ENCODE results near the gene DOCK3. TPM values are rescaled to one million over a fixed set of nuclear protein-coding genes. Genes with fewer than 3 reads are reported as not detected.

Gene DOCK3
- polyA plus RNA-seq, 2 of the 4 experiments (the other 2 are of a cell fraction): 0.40 to 0.46 TPM

DNA sequence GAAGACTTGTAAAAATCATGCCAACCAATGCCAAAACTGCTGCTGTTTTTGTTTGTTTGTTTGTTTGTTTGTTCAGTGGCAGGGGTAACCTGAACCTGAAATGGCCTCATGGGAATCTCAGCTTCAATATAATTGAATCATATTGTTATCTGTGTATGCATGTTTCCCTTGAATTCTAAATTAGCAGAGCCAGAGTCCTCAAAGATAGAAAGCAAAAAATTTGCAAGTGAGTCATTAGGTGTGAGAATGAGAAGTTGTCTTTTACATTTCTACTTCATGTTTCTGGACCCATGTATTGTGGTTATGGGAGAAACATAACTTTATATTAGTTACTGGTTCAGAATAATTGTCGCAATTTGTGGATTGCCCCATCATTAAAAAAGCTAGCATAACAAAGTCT, 249.2 kb downstream of the DOCK3 start:
- Histone ChIP-seq H3K9me3 (no peaks in the 10 kb centered on the region), H3K4me3 (no peak overlapping the region), H3K4me2 (no peak overlapping the region), H3K27ac (no peak overlapping the region), H3K4me1 (no peaks in the 10 kb centered on the region)
- DNase-seq (ENCODE audit: low read depth in 1 of 2, low spot score in 1 of 2): no peak
- WGBS (ENCODE audit: missing lambda C conversion rate): 22% methylated on average over 1 of the region's 1 CpG
- ChIA-PET CTCF (interaction anchor here (1.2 kb wide), 1 partner anchor 14 kb away, joined by 3 read pairs; no protein-coding TSS in a partner anchor), POLR2A (no interaction called here)
- no peak for ATAC-seq
- no peak for FAIRE-seq
- TF ChIP-seq ZC3H11A (IDR thresholded peaks at IDR 0.05) (no peak), BHLHE40 (IDR thresholded peaks at IDR 0.05; ENCODE audit: low read depth, low read length) (no peak), MAZ (IDR thresholded peaks at IDR 0.05; ENCODE audit: borderline replicate concordance, low read depth, low read length) (no peak), CEBPB (IDR thresholded peaks at IDR 0.05) (no peak), RFX5 (IDR thresholded peaks at IDR 0.05) (no peak), MYC (IDR thresholded peaks at IDR 0.05; ENCODE audit: borderline replicate concordance, low read length) (no peak), ESRRA (IDR thresholded peaks at IDR 0.05; ENCODE audit: borderline replicate concordance, low read length) (no peak), RNF2 (IDR thresholded peaks at IDR 0.05; ENCODE audit: borderline replicate concordance, low read depth) (no peak)

DNA sequence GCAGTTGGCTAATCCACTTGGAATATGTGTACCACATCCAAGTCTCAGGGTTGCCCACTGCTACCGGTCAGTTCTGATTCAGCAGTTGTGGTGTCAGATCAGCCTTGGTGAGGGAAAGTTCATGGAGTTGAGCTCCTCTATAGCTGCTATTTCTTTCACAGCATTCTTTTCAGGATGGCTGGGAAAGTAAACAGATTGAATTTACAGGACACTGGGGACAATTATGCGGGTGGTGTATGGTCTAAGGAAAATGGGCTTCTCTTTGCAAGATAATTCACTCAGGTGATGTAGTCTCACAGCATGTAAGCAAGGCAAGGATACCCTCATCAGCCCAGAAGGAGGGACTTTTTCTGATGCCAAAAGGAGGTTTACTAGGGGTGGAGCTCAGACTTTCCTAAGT, 249.9 kb downstream of the DOCK3 start:
- H3K4me2 ChIP-seq: no peak overlapping the region
- no peak overlapping the region for H3K27ac ChIP-seq
- no peak overlapping the region for H3K4me3 ChIP-seq
- no peaks in the 10 kb centered on the region for H3K4me1 ChIP-seq
- DNase-seq (ENCODE audit: low read depth in 1 of 2, low spot score in 1 of 2) (no peak), ATAC-seq (no peak), FAIRE-seq (no peak)
- no peaks in the 10 kb centered on the region for H3K9me3 ChIP-seq
- 34% methylated on average over 2 of the region's 2 CpGs for WGBS (ENCODE audit: missing lambda C conversion rate)
- POLR2A ChIA-PET: no interaction called here
- TF ChIP-seq TP53 (CRISPR knock-in tag; IDR thresholded peaks at IDR 0.05) (no peak), HDAC2 (IDR thresholded peaks at IDR 0.05) (no peak), CBX8 (IDR thresholded peaks at IDR 0.05) (no peak), HOXB13 (CRISPR knock-in tag; IDR thresholded peaks at IDR 0.05; ENCODE audit: low read depth) (no peak), JUN (IDR thresholded peaks at IDR 0.05) (no peak), ZNF302 (CRISPR knock-in tag; IDR thresholded peaks at IDR 0.05) (no peak), MYC (IDR thresholded peaks at IDR 0.05; ENCODE audit: borderline replicate concordance, low read length) (no peak), EHMT2 (IDR thresholded peaks at IDR 0.05; ENCODE audit: low read depth) (no peak), ESRRA (IDR thresholded peaks at IDR 0.05; ENCODE audit: borderline replicate concordance, low read length) (no peak), NFE2L2 (conservative IDR thresholded peaks at IDR 0.05; ENCODE audit: low read length) (no peak), RFX5 (IDR thresholded peaks at IDR 0.05) (no peak), HEYL (CRISPR knock-in tag; IDR thresholded peaks at IDR 0.05) (no peak), KDM5A (IDR thresholded peaks at IDR 0.05) (no peak), SREBF2 (IDR thresholded peaks at IDR 0.05) (no peak), NPAS2 (CRISPR knock-in tag; IDR thresholded peaks at IDR 0.05; ENCODE audit: borderline replicate concordance) (no peak), NR3C1 (IDR thresholded peaks at IDR 0.05) (no peak)
- TF ChIP-seq, protein P1, sequence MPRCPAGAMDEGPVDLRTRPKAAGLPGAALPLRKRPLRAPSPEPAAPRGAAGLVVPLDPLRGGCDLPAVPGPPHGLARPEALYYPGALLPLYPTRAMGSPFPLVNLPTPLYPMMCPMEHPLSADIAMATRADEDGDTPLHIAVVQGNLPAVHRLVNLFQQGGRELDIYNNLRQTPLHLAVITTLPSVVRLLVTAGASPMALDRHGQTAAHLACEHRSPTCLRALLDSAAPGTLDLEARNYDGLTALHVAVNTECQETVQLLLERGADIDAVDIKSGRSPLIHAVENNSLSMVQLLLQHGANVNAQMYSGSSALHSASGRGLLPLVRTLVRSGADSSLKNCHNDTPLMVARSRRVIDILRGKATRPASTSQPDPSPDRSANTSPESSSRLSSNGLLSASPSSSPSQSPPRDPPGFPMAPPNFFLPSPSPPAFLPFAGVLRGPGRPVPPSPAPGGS (IDR thresholded peaks at IDR 0.05): no peak
- TF ChIP-seq, protein P2, sequence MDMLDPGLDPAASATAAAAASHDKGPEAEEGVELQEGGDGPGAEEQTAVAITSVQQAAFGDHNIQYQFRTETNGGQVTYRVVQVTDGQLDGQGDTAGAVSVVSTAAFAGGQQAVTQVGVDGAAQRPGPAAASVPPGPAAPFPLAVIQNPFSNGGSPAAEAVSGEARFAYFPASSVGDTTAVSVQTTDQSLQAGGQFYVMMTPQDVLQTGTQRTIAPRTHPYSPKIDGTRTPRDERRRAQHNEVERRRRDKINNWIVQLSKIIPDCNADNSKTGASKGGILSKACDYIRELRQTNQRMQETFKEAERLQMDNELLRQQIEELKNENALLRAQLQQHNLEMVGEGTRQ (IDR thresholded peaks at IDR 0.05): no peak
- TF ChIP-seq, protein P3, sequence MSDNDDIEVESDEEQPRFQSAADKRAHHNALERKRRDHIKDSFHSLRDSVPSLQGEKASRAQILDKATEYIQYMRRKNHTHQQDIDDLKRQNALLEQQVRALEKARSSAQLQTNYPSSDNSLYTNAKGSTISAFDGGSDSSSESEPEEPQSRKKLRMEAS (IDR thresholded peaks at IDR 0.05): no peak
- TF ChIP-seq, protein P4, sequence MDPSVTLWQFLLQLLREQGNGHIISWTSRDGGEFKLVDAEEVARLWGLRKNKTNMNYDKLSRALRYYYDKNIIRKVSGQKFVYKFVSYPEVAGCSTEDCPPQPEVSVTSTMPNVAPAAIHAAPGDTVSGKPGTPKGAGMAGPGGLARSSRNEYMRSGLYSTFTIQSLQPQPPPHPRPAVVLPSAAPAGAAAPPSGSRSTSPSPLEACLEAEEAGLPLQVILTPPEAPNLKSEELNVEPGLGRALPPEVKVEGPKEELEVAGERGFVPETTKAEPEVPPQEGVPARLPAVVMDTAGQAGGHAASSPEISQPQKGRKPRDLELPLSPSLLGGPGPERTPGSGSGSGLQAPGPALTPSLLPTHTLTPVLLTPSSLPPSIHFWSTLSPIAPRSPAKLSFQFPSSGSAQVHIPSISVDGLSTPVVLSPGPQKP (IDR thresholded peaks at IDR 0.05; ENCODE audit: low read depth, low read length): no peak
- CTCF ChIA-PET: interaction anchor here (1.2 kb wide), 1 partner anchor 15 kb away, joined by 3 read pairs; no protein-coding TSS in a partner anchor

Measured in A549 (cell line).